Measurements from ENCODE around the gene RAP1GAP2.
"Not testable (repeated sequence)": the region's sequence is repeated elsewhere in the genome, so short reads cannot be mapped to it uniquely, and the experiment has no call there.

The RAP1GAP2 gene

GRCh38 chr17:3025421-3026124 is 229.3 kb downstream of the RAP1GAP2 start:
- no peak for DNase-seq (ENCODE audit: low read depth)

- DNase-seq (ENCODE audit: low read depth) = no peak
These were observed 230.1 kb downstream of the RAP1GAP2 start for GRCh38 chr17:3026125-3026855.

GRCh38 chr17:3026856-3027751 is 230.9 kb downstream of the RAP1GAP2 start:
- DNase-seq (ENCODE audit: low read depth) = no peak

GRCh38 chr17:3027786-3028532 is 231.7 kb downstream of the RAP1GAP2 start:
- no peak for DNase-seq (ENCODE audit: low read depth)

GRCh38 chr17:3029213-3029913 is 233.1 kb downstream of the RAP1GAP2 start:
- DNase-seq (ENCODE audit: low read depth) = no peak

- DNase-seq (ENCODE audit: low read depth) = no peak
These were observed 233.9 kb downstream of the RAP1GAP2 start for GRCh38 chr17:3030096-3030495.

- not testable (repeated sequence) for DNase-seq (ENCODE audit: low read depth)
These were observed 234.7 kb downstream of the RAP1GAP2 start for GRCh38 chr17:3030852-3031470.

GRCh38 chr17:3032258-3033247 is 236.3 kb downstream of the RAP1GAP2 start:
- no peak for DNase-seq (ENCODE audit: low read depth)

GRCh38 chr17:3033248-3033640 is 237.0 kb downstream of the RAP1GAP2 start:
- no peak for DNase-seq (ENCODE audit: low read depth)

- DNase-seq (ENCODE audit: low read depth) = no peak
These were observed 237.7 kb downstream of the RAP1GAP2 start for GRCh38 chr17:3033741-3034577.

GRCh38 chr17:3034578-3034920 is 238.3 kb downstream of the RAP1GAP2 start:
- no peak for DNase-seq (ENCODE audit: low read depth)

GRCh38 chr17:3035256-3035967 is 239.2 kb downstream of the RAP1GAP2 start:
- no peak for DNase-seq (ENCODE audit: low read depth)

- no peak for DNase-seq (ENCODE audit: low read depth)
These were observed 239.7 kb downstream of the RAP1GAP2 start for GRCh38 chr17:3035968-3036280.

- DNase-seq (ENCODE audit: low read depth) = no peak
These were observed 240.6 kb downstream of the RAP1GAP2 start for GRCh38 chr17:3036800-3037199.

GRCh38 chr17:3037259-3037658 is 241.0 kb downstream of the RAP1GAP2 start:
- DNase-seq (ENCODE audit: low read depth) = no peak

- DNase-seq (ENCODE audit: low read depth) = no peak
These were observed 242.7 kb downstream of the RAP1GAP2 start for GRCh38 chr17:3038941-3039340.

- no peak for DNase-seq (ENCODE audit: low read depth)
These were observed 243.5 kb downstream of the RAP1GAP2 start for GRCh38 chr17:3039736-3040135.

GRCh38 chr17:3040882-3041281 is 244.6 kb downstream of the RAP1GAP2 start:
- no peak for DNase-seq (ENCODE audit: low read depth)

Data from HS-27A (cell line).